SK-N-SH (cell line): ENCODE measurements around the gene BDKRB2. TPM values are rescaled to one million over a fixed set of nuclear protein-coding genes. Genes with fewer than 3 reads are reported as not detected.

Experiments
- CTCF ChIA-PET: fragments of 300-600, 350-600 bp; formaldehyde crosslinking; extraction: SDS; loops from one replicate; lab custom pipeline; 2021; lab: Yijun Ruan, JAX
- POLR2A ChIA-PET: fragments of 350-600 bp; sonication (Branson Sonifier 250); formaldehyde crosslinking; extraction: SDS; loops from one replicate; lab custom pipeline; 2020; ENCODE audit warnings: antibody characterized with exemption, inconsistent platforms; lab: Yijun Ruan, JAX
- DNase-seq: peaks from one replicate; pipeline ENCODE4 v3.0.0; 2012
- H2AFZ ChIP-seq: fragments of 200-600 bp; sonication (generic); 2 replicates; pipeline ENCODE4 v1.8.1; 2016; ENCODE audit warnings: antibody characterized with exemption, mild to moderate bottlenecking, low read depth
- H3F3A ChIP-seq: fragments of 200-600 bp; sonication (generic); replicated peaks from 2 replicates; pipeline ENCODE3; 2016; ENCODE audit warnings: antibody characterized with exemption, mild to moderate bottlenecking; ENCODE audit not compliant: insufficient read depth
- H3K27ac ChIP-seq, 2 experiments: fragments of 200-500 bp in 1 of 2; fragments of 200-600 bp in 1 of 2; sonication (Bioruptor generic) in 1 of 2; sonication (generic), shearing (Covaris generic) in 1 of 2; 2 replicates each; pipeline versions ENCODE4 v1.5.1 to v1.6.1; 2014 to 2016; ENCODE audit warnings: low read depth in 2 of 2, inconsistent platforms in 1 of 2, low read length in 1 of 2, mild to moderate bottlenecking in 1 of 2, mixed read lengths in 1 of 2
- H3K27me3 ChIP-seq: fragments of 200-600 bp; sonication (generic), shearing (Covaris generic); 2 replicates; pipeline ENCODE4 v1.6.1; 2016; ENCODE audit warnings: mixed run types; ENCODE audit not compliant: insufficient read depth
- H3K36me3 ChIP-seq, 2 experiments: fragments of 200-500 bp in 1 of 2; fragments of 200-600 bp in 1 of 2; sonication (Bioruptor generic) in 1 of 2; sonication (generic) in 1 of 2; replicated peaks in 1 of 2; 2 replicates each; pipeline versions ENCODE3 to v1.5.1; 2014 to 2016; ENCODE audit warnings: low read length in 1 of 2, mild to moderate bottlenecking in 1 of 2; ENCODE audit not compliant: insufficient read depth in 2 of 2, control insufficient read depth in 1 of 2
- H3K4me1 ChIP-seq, 2 experiments: fragments of 200-500 bp in 1 of 2; fragments of 200-600 bp in 1 of 2; sonication (Bioruptor generic) in 1 of 2; sonication (generic), shearing (Covaris generic) in 1 of 2; 2 replicates each; pipeline versions ENCODE4 v1.5.1 to v1.6.1; 2014 to 2016; ENCODE audit warnings: low read depth in 1 of 2, low read length in 1 of 2, mixed run types in 1 of 2; ENCODE audit not compliant: insufficient read depth in 2 of 2, control insufficient read depth in 1 of 2
- H3K4me2 ChIP-seq: fragments of 200-600 bp; sonication (generic), shearing (Covaris generic); 2 replicates; pipeline ENCODE4 v1.6.1; 2017; ENCODE audit warnings: mixed run types
- H3K4me3 ChIP-seq, 2 experiments: fragments of 200-500 bp in 1 of 2; fragments of 200-600 bp in 1 of 2; sonication (Bioruptor generic) in 1 of 2; sonication (generic), shearing (Covaris generic) in 1 of 2; 2 replicates each; pipeline versions ENCODE4 v1.5.1 to v1.8.1; 2014 to 2016; ENCODE audit warnings: low read depth in 2 of 2, inconsistent platforms in 1 of 2, low read length in 1 of 2, mild to moderate bottlenecking in 1 of 2, mixed read lengths in 1 of 2, moderate library complexity in 1 of 2
- H3K79me2 ChIP-seq: fragments of 200-600 bp; sonication (generic); 2 replicates; pipeline ENCODE4 v1.8.1; 2017; ENCODE audit warnings: mild to moderate bottlenecking; ENCODE audit not compliant: insufficient read depth
- H3K9ac ChIP-seq: fragments of 200-600 bp; sonication (generic); 2 replicates; pipeline ENCODE4 v1.6.1; 2017; ENCODE audit warnings: mixed run types
- H3K9me2 ChIP-seq: fragments of 200-600 bp; sonication (generic); 2 replicates; pipeline ENCODE4 v1.6.1; 2017; ENCODE audit warnings: mixed run types
- H3K9me3 ChIP-seq: fragments of 200-600 bp; sonication (generic); 2 replicates; pipeline ENCODE4 v1.6.1; 2017; ENCODE audit warnings: mixed run types, mild to moderate bottlenecking, moderate library complexity
- H4K20me1 ChIP-seq: fragments of 200-600 bp; sonication (generic); 2 replicates; pipeline ENCODE4 v1.6.1; 2017; ENCODE audit warnings: mild to moderate bottlenecking, mixed run types; ENCODE audit not compliant: insufficient read depth
- ELF1 ChIP-seq: IDR thresholded peaks from 2 replicates; pipeline ENCODE4 v1.4.0; 2012
- FOXJ3 ChIP-seq: sonication (generic); formaldehyde crosslinking; IDR thresholded peaks from 2 replicates; pipeline ENCODE4 v1.5.1; 2020; ENCODE audit warnings: mild to moderate bottlenecking, missing genetic modification reagents
- FOXM1 ChIP-seq: IDR thresholded peaks from 2 replicates; pipeline ENCODE4 v1.4.0; 2012; ENCODE audit warnings: low read depth, mild to moderate bottlenecking
- MAX ChIP-seq: IDR thresholded peaks from 2 replicates; pipeline ENCODE4 v1.4.0; 2012; ENCODE audit warnings: low read depth
- MEF2A ChIP-seq: IDR thresholded peaks from 2 replicates; pipeline ENCODE4 v1.4.0; 2012; ENCODE audit warnings: low read depth, borderline replicate concordance
- MXI1 ChIP-seq: IDR thresholded peaks from 2 replicates; pipeline ENCODE4 v1.6.1; 2012; ENCODE audit warnings: mild to moderate bottlenecking, low read depth, low read length, improper control_type of control experiment
- NFIC ChIP-seq: IDR thresholded peaks from 2 replicates; pipeline ENCODE4 v1.4.0; 2012; ENCODE audit warnings: borderline replicate concordance
- NRF1 ChIP-seq: IDR thresholded peaks from 2 replicates; pipeline ENCODE4 v1.6.1; 2012; ENCODE audit warnings: low read depth, mild to moderate bottlenecking, low read length
- POLR2AphosphoS5 ChIP-seq: IDR thresholded peaks from 2 replicates; pipeline ENCODE4 v1.6.1; 2012; ENCODE audit warnings: low read depth, low read length
- RAD21 ChIP-seq: IDR thresholded peaks from 2 replicates; pipeline ENCODE4 v1.6.1; 2012; ENCODE audit warnings: mild to moderate bottlenecking, low read length
- RCOR1 ChIP-seq: fragments of 150-350 bp; IDR thresholded peaks from 2 replicates; pipeline ENCODE4 v1.6.1; 2017; ENCODE audit warnings: antibody characterized with exemption, low read length
- REST ChIP-seq: IDR thresholded peaks from 2 replicates; pipeline ENCODE4 v1.6.1; 2012; ENCODE audit warnings: mild to moderate bottlenecking, low read depth, low read length, moderate library complexity
- RFX5 ChIP-seq: IDR thresholded peaks from 2 replicates; pipeline ENCODE4 v1.6.1; 2012; ENCODE audit warnings: mild to moderate bottlenecking, improper control_type of control experiment, low read length
- RXRA ChIP-seq: IDR thresholded peaks from 2 replicates; pipeline ENCODE4 v1.4.0; 2012; ENCODE audit warnings: low read depth, mild to moderate bottlenecking, borderline replicate concordance
- TAF1 ChIP-seq: IDR thresholded peaks from 2 replicates; pipeline ENCODE4 v1.6.1; 2012; ENCODE audit warnings: low read depth, mild to moderate bottlenecking, low read length, moderate library complexity, borderline replicate concordance
- WGBS: methylation state at CpG from one replicate; pipeline ENCODE4 v1.1.6; 2017; ENCODE audit warnings: low lambda C conversion rate; 5-methylcytosine and 5-hydroxymethylcytosine counted together
- polyA plus RNA-seq, 3 experiments: library from polyadenylated mRNA; depleted of rRNA; stranded (reverse); fragments of >200 nt; gene quantifications; 2 replicates each; pipeline ENCODE4 v1.2.3, GENCODE V29; 2012
- TF ChIP-seq, protein P1 (sequence below): fragments of 150-350 bp; IDR thresholded peaks from 2 replicates; pipeline ENCODE4 v1.6.1; 2016; ENCODE audit warnings: mild to moderate bottlenecking, low read depth, low read length

Gene BDKRB2
- polyA plus RNA-seq, 1 of the 3 experiments (the other 2 are of a cell fraction), result 4.8 TPM

DNA sequence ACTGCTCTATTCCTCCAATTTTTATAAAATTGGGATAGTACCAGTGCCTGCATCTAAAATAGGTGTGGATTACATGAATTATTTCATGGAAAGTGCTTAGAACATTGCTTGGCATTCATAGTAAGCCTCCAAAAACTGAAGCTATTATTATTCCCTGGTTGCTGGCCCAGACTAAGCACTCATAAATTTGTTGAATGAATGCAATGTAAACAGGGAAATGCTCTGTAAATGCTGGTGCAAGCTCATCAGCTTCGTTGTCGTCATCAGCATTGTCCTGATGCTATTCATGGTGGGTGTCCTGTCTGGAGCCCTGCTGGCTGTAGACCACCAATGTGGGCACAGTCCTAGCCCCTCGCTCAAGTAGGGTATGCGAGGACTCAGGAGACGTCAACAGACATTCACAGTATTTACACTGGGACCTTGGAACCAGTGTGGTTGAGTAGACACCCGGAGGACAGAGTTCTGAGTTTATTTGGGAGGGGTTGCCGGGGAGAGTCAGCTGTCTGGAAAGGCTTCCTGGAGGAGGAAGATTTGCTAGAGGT, 16.5 kb downstream of the BDKRB2 start:
- ChIA-PET CTCF (interaction anchor here (0.8 to 1.4 kb wide), 4 partner anchors 10 to 120 kb away, joined by 3 read pairs; no protein-coding TSS in a partner anchor), POLR2A (no interaction called here)
- Histone ChIP-seq H3K27ac (no peak overlapping the region), H3K79me2 (no peaks in the 10 kb centered on the region), H3K9me3 (no peaks in the 10 kb centered on the region), H3K36me3 (no peaks in the 10 kb centered on the region), H3K9me2 (no peaks in the 10 kb centered on the region), H3F3A (no peaks in the 10 kb centered on the region), H3K9ac (no peak overlapping the region), H3K4me2 (no peak overlapping the region), H4K20me1 (no peaks in the 10 kb centered on the region)
- WGBS, result 87% methylated on average over 7 of the region's 7 CpGs
- TF ChIP-seq POLR2AphosphoS5 (no peak), RFX5 (no peak), RAD21 (no peak), FOXM1 (no peak), ELF1 (no peak), REST (no peak), RCOR1 (no peak), FOXJ3 (CRISPR knock-in tag) (no peak), TAF1 (no peak), MEF2A (no peak), MAX (no peak), RXRA (no peak), NFIC (no peak), NRF1 (no peak), MXI1 (no peak)
- TF ChIP-seq, protein P1, sequence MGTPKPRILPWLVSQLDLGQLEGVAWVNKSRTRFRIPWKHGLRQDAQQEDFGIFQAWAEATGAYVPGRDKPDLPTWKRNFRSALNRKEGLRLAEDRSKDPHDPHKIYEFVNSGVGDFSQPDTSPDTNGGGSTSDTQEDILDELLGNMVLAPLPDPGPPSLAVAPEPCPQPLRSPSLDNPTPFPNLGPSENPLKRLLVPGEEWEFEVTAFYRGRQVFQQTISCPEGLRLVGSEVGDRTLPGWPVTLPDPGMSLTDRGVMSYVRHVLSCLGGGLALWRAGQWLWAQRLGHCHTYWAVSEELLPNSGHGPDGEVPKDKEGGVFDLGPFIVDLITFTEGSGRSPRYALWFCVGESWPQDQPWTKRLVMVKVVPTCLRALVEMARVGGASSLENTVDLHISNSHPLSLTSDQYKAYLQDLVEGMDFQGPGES, result no peak
- TF ChIP-seq, all 33 proteins: peak for 0
- Histone ChIP-seq H3K4me1 (peaks cover 0 to 11% of the 10 kb centered on the region in 2 experiments; a peak in 1 of 4 replicates), H3K4me3 (no peak overlapping the region), H2AFZ (no peak overlapping the region), H3K27me3 (no peaks in the 10 kb centered on the region)
- no peak for DNase-seq
